ENCODE measurements around the gene HYAL3.
A peak's percentile ranks its signal among the peaks of the same experiment; 100 is the strongest.

The HYAL3 gene

DNA sequence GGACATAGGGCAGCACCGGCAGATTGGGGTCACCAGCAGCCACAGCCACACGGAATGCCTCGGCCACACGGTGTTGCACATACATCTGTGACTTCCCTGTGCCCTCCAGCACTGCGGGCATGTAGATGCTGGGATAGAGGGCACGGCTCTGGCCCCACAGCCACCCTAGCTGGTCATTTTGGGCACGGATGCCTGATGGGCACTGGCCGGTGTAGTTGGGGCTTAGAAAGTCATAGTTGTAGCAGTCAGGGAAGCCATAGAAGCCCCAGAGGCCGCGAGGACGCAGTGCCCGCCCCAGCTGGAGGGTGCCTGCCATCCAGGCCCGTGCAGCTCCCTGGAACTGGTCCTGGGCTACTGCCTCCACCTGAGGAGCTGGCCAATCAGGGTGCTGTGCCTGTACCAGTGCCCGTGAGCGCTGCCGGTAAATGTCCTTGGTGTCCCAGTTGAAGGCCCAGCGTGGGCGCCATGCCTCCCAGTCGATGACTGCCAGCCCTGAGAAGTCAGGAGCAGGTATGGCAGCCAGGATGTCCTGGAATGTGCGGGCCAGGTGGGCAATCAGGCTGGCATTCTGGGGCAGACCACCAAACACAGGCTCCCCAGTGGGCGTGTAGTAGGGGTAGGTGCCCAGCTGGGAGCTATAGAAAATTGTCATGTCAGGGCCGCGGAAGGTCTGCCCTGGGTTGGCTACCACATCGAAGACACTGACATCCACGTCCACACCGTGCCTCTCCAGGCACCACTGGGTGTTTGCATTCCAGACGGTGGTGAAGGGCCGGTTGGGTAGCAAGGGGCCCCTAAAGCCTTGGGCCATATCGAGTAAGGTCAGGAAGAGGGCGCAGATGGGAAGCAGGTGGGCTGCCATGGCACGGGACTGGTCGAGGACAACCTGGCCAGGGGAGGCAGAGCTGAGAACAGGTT, 3.1 kb upstream of the HYAL3 start:
- Histone ChIP-seq H3K4me1 (ENCODE audit: control insufficient read depth, insufficient read depth, low read length) (peaks cover 22% of the 10 kb centered on the region), H3K4me3 (ENCODE audit: low read length) (no peak overlapping the region), H3K36me3 (ENCODE audit: insufficient read depth, low read length) (no peaks in the 10 kb centered on the region), H3K9ac (ENCODE audit: low read depth, low read length) (no peak overlapping the region), H3K9me3 (replicated peaks; ENCODE audit: low read length) (no peaks in the 10 kb centered on the region), H3K4me2 (ENCODE audit: low read length) (no peak overlapping the region), H3K27me3 (ENCODE audit: control insufficient read depth, insufficient read depth, low read length) (no peaks in the 10 kb centered on the region)

DNA sequence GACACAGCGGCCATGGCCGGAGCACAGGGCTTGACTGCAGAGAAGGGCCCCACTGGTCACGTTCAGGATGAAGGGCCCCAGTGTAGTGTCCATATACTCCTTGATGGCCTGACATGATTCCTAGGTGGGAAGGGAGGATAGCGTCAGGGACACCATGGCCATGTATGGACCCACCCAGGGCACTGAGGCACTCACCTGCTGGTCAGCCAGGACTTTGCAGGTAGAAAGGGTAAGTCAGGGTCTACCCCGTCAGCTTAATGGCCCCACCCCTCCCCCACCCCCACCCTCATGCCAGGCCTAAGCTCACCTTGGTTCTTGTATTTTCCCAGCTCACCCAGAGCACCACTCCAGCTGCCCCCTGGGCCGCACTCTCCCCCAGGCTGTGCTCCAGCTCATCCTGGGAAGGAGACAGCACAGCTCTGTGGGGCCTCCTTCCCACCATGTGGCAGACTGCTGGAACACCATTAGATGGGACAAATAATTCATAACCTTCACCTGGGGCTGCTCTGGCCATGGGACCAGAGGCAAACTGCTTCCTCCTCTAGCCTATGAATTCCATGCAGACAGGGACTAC, 1.6 kb upstream of the HYAL3 start:
- H3K4me2 ChIP-seq (ENCODE audit: low read length) = peak overlapping the region; percentile 87
- peaks cover 22% of the 10 kb centered on the region for H3K4me1 ChIP-seq (ENCODE audit: control insufficient read depth, insufficient read depth, low read length)
- no peaks in the 10 kb centered on the region for H3K9me3 ChIP-seq (replicated peaks; ENCODE audit: low read length)
- H3K9ac ChIP-seq (ENCODE audit: low read depth, low read length) = peak overlapping the region; percentile 76
- H3K36me3 ChIP-seq (ENCODE audit: insufficient read depth, low read length) = no peaks in the 10 kb centered on the region
- peak overlapping the region; percentile 68 for H3K4me3 ChIP-seq (ENCODE audit: low read length)
- no peaks in the 10 kb centered on the region for H3K27me3 ChIP-seq (ENCODE audit: control insufficient read depth, insufficient read depth, low read length)

DNA sequence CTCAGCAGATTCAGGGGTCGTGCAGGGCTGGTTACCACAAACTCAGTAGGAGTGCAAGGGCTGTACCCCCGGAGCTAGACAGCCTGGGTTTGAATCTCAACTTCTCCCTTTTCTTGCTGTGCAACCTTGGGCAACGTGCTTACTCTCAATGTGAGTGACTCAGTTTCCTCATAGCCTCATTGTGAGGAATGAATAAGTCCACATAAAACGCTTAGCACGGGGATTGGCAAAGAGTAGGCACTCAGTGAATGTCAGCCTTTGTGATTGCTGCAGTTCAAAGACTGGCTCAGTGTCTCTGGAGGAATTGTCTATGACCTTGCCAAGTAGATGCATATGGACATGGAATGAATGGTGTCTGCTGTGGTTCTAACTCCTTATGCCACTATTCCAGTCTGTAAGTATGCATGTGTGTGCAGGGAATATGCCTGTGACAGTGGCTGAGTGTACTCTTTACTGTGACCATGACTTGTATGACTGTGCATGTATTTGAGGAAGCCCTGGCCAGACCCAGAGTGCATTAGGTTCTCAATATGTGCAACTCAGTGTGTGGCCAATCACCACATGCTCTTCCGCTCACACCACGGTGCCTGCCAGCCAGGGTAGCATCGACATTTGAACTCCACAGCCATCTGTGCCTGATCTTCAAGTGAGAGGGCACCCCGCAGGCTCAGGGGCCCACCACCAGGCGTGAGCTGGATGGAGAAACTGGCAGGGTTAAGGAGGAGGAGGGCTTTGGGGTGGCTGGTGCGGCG, 900 bp upstream of the HYAL3 start:
- H3K4me3 ChIP-seq (ENCODE audit: low read length) = peak overlapping the region; percentile 68
- no peaks in the 10 kb centered on the region for H3K36me3 ChIP-seq (ENCODE audit: insufficient read depth, low read length)
- peak overlapping the region; percentile 76 for H3K9ac ChIP-seq (ENCODE audit: low read depth, low read length)
- H3K9me3 ChIP-seq (replicated peaks; ENCODE audit: low read length) = no peaks in the 10 kb centered on the region
- peaks cover 22% of the 10 kb centered on the region for H3K4me1 ChIP-seq (ENCODE audit: control insufficient read depth, insufficient read depth, low read length)
- H3K27me3 ChIP-seq (ENCODE audit: control insufficient read depth, insufficient read depth, low read length) = no peaks in the 10 kb centered on the region
- H3K4me2 ChIP-seq (ENCODE audit: low read length) = peak overlapping the region; percentile 87

DNA sequence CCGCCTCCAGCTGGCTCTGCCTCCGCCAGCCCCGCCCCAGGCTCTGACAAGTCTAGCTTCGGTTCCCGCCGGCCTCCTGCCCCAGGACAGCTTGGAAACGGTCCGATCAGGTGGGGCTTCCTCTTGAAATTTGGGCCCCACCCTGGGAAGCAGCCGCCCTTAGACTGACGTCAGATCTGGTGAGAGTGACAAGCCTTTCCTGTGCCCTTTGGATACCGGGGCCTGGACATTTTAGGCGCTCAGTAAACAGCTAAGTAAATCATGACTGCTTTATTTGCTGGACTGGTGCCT, 378 bp upstream of the HYAL3 start:
- no peaks in the 10 kb centered on the region for H3K36me3 ChIP-seq (ENCODE audit: insufficient read depth, low read length)
- peak overlapping the region; percentile 76 for H3K9ac ChIP-seq (ENCODE audit: low read depth, low read length)
- H3K9me3 ChIP-seq (replicated peaks; ENCODE audit: low read length) = no peaks in the 10 kb centered on the region
- no peaks in the 10 kb centered on the region for H3K27me3 ChIP-seq (ENCODE audit: control insufficient read depth, insufficient read depth, low read length)
- H3K4me2 ChIP-seq (ENCODE audit: low read length) = peak overlapping the region; percentile 87
- H3K4me1 ChIP-seq (ENCODE audit: control insufficient read depth, insufficient read depth, low read length) = peaks cover 22% of the 10 kb centered on the region
- H3K4me3 ChIP-seq (ENCODE audit: low read length) = peak overlapping the region; percentile 68

DNA sequence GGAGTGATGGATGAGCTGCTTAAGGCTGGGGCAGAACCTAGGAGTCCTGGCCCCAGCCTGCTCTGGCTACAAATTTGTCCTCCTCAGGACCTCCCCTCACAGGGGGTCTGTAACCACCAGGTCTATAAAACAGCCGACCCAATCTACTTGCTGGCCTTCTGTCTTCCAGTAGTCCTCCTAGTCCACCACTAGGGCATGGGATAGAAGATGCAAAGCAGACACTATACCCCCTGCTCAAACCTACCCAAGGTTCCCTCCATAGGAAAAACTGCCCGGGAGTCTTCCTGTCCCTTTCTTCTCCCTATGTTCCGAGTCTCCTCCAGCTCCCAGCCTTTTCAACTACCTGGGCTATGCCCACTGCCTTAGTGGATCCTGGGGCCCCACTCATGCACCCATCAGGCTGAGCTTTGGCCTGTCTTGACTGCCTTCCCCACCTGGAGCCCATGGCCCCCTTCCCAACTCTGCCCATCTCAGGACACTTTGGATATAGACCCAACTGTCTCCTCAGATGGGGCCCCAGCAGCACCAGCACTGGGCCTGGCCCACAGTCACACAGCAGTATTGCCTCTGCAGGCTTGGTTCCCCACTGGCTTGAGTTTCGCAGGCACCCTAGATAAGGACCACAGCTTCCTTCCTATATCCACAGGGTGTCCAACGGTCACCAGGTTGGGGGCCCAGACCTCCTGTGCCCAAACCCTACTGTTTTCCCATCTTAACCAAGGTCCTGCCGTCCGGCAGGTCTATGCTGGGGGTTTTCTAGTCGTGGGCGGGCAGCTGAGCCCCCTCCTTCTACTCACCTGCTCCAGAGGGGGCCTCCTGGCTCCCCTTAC, 1.1 kb downstream of the HYAL3 start:
- H3K36me3 ChIP-seq (ENCODE audit: insufficient read depth, low read length) = no peaks in the 10 kb centered on the region
- H3K4me2 ChIP-seq (ENCODE audit: low read length) = peak overlapping the region; percentile 99
- peak overlapping the region; percentile 97 for H3K4me3 ChIP-seq (ENCODE audit: low read length)
- H3K4me1 ChIP-seq (ENCODE audit: control insufficient read depth, insufficient read depth, low read length) = peaks cover 22% of the 10 kb centered on the region
- no peaks in the 10 kb centered on the region for H3K27me3 ChIP-seq (ENCODE audit: control insufficient read depth, insufficient read depth, low read length)
- H3K9ac ChIP-seq (ENCODE audit: low read depth, low read length) = peak overlapping the region; percentile 86
- no peaks in the 10 kb centered on the region for H3K9me3 ChIP-seq (replicated peaks; ENCODE audit: low read length)

DNA sequence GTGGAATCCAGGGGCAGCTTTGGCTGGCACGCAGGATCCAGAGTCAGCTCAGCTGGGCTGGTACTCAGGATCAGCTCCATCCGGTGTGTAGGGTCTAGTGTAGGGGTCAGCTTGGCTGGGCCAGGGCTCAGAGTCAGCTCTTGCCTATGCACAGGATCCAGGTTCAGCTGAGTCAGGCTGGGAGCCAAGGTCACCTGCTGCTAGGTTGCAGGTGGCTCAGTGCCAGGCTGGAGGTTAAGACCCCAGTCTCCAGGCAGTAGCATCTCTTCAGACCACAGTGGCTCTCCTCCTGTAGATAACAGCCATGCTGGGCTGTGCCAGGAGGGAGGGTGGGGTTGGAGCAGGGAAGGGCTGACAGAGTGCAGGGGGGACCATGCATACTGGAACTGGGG, 1.8 kb downstream of the HYAL3 start:
- Histone ChIP-seq H3K4me3 (ENCODE audit: low read length) (no peak overlapping the region), H3K4me2 (ENCODE audit: low read length) (no peak overlapping the region), H3K27me3 (ENCODE audit: control insufficient read depth, insufficient read depth, low read length) (no peaks in the 10 kb centered on the region), H3K36me3 (ENCODE audit: insufficient read depth, low read length) (no peaks in the 10 kb centered on the region), H3K9ac (ENCODE audit: low read depth, low read length) (no peak overlapping the region), H3K9me3 (replicated peaks; ENCODE audit: low read length) (no peaks in the 10 kb centered on the region), H3K4me1 (ENCODE audit: control insufficient read depth, insufficient read depth, low read length) (peaks cover 28% of the 10 kb centered on the region)

DNA sequence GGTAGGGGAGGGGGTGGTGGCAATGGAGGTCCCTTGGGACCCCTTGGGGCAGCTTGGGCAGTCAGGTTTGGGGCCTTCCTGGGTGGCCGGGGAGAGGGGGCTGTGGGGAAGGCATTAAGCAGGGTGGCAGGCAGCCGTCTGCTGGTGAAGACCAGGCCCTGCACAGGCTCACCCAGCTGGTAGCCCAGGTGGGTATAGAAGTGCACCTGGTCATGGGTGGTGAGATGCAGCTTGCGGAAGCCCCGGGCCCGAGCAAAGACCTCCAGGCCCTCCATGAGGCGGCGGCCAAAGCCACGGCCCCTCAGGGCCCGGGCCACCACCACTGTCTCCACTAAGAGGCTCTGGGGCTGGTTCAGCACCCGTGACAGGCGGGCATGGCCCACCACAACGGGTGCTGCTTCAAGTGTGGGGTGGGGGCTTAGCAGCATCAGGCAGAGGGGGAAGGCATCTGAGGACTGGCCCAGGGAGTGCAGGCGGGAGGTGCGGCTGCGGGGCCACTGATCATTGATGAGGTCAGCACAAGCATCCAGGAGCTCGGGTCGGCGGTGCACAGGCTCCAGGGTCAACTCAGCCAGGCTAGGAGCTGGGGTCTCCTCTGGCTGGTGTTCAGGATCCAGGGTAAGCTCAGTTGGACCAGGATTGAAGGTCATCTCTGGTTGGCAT, 2.4 kb downstream of the HYAL3 start:
- no peak overlapping the region for H3K9ac ChIP-seq (ENCODE audit: low read depth, low read length)
- no peaks in the 10 kb centered on the region for H3K27me3 ChIP-seq (ENCODE audit: control insufficient read depth, insufficient read depth, low read length)
- no peaks in the 10 kb centered on the region for H3K36me3 ChIP-seq (ENCODE audit: insufficient read depth, low read length)
- H3K4me3 ChIP-seq (ENCODE audit: low read length) = no peak overlapping the region
- H3K4me2 ChIP-seq (ENCODE audit: low read length) = no peak overlapping the region
- H3K4me1 ChIP-seq (ENCODE audit: control insufficient read depth, insufficient read depth, low read length) = peaks cover 28% of the 10 kb centered on the region
- H3K9me3 ChIP-seq (replicated peaks; ENCODE audit: low read length) = no peaks in the 10 kb centered on the region

DNA sequence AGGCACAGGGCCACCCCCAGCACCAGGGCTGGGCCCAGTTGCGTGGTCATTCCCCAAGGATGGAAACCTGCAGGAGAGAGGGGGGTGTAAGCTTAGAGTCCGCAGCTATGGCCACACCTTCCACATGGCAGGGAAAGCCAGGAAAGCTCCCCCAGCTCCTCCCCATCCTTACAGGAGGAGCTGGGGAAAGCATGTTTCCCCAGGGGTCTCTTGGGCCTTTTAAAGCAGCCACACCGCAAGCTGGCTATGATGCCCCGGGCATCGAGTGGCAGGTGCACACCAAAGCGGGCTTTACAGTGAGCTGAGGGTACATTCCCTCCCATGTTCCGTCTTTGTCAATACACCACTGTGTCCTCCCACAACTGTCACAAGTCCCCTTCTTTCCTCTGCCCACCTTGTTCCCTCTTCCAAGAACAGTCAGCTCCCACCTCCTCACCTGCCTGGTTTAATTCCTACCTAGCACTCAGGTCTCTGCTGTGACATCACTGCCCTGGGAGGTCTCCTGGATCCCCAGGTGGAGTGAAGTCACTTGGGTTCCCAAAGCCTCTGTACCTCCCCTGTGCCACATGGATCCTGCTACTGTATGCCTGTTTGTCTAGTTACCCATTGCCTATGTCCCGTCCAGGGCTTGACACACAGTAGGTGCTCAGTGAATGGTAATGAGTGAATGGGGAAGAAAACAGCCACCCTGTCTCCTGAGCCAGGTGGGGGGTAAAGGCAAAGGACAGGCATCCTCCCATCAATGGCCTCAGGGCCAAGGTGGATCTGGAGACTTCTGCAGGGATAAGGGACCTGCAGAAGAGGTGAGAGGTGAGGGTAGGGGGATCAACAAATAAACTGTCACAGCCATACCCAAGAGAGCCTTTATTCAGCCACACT, 3.4 kb downstream of the HYAL3 start:
- no peak overlapping the region for H3K4me3 ChIP-seq (ENCODE audit: low read length)
- H3K4me1 ChIP-seq (ENCODE audit: control insufficient read depth, insufficient read depth, low read length) = peaks cover 28% of the 10 kb centered on the region

DNA sequence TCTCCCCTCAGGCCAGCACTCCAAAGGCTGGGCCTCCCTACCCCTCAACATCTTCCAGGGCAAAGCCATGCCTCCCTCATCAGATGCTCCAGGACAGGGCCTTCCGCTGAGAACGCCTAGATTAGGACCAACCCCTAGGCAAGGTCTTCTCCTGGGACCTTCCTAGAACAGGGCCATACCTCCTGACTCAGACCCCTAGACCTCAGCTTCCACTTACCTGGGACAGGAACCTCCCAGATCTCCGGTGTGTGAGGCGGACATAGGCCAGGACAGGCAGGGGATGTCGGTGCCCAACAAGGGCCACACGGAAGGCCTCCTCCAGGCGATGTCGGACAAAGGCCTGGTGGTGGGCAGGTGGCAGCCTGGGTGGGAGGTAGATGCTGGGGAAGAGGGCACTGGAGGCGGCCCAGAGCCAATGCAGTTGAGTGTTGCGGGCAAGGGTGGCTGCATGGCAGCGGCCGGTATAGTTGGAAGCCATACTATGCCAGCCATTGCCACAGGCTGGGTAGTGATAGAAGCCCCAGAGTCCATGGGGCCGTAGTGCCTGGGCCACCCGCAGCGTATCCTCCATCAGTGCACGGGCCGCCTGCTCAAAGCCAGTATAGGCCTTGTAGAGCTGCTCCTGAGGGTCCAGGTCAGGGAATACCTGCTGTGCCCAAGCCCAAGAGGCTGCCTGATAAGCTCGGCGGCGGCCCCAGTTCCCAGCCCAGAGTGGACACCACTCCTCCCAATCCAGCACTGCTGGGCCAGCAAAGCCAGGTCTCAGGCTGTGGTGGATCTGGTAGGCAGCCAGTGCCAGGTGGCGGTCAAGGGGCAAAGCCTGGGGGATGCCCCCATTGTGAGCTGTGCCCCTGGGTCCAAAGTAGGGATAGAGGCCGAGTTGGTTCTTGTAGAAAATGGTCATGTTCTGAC, 4.5 kb downstream of the HYAL3 start:
- Histone ChIP-seq H3K9ac (ENCODE audit: low read depth, low read length) (no peak overlapping the region), H3K4me3 (ENCODE audit: low read length) (no peak overlapping the region), H3K27me3 (ENCODE audit: control insufficient read depth, insufficient read depth, low read length) (no peaks in the 10 kb centered on the region)

More for the DNA sequence above, 3.4 kb downstream of the HYAL3 start:
- H3K9ac ChIP-seq (ENCODE audit: low read depth, low read length) = no peak overlapping the region
- H3K27me3 ChIP-seq (ENCODE audit: control insufficient read depth, insufficient read depth, low read length) = no peaks in the 10 kb centered on the region
- no peaks in the 10 kb centered on the region for H3K36me3 ChIP-seq (ENCODE audit: insufficient read depth, low read length)
- no peaks in the 10 kb centered on the region for H3K9me3 ChIP-seq (replicated peaks; ENCODE audit: low read length)
- H3K4me2 ChIP-seq (ENCODE audit: low read length) = no peak overlapping the region

More for the DNA sequence above, 4.5 kb downstream of the HYAL3 start:
- Histone ChIP-seq H3K9me3 (replicated peaks; ENCODE audit: low read length) (no peaks in the 10 kb centered on the region), H3K4me2 (ENCODE audit: low read length) (no peak overlapping the region), H3K4me1 (ENCODE audit: control insufficient read depth, insufficient read depth, low read length) (peaks cover 18% of the 10 kb centered on the region), H3K36me3 (ENCODE audit: insufficient read depth, low read length) (peaks cover 7% of the 10 kb centered on the region)

Data from skeletal muscle satellite cell (primary cell).